ENCODE results near the gene KLRK1.
"Not testable (repeated sequence)": the region's sequence is repeated elsewhere in the genome, so short reads cannot be mapped to it uniquely, and the experiment has no call there.

KLRK1 gene

DNA sequence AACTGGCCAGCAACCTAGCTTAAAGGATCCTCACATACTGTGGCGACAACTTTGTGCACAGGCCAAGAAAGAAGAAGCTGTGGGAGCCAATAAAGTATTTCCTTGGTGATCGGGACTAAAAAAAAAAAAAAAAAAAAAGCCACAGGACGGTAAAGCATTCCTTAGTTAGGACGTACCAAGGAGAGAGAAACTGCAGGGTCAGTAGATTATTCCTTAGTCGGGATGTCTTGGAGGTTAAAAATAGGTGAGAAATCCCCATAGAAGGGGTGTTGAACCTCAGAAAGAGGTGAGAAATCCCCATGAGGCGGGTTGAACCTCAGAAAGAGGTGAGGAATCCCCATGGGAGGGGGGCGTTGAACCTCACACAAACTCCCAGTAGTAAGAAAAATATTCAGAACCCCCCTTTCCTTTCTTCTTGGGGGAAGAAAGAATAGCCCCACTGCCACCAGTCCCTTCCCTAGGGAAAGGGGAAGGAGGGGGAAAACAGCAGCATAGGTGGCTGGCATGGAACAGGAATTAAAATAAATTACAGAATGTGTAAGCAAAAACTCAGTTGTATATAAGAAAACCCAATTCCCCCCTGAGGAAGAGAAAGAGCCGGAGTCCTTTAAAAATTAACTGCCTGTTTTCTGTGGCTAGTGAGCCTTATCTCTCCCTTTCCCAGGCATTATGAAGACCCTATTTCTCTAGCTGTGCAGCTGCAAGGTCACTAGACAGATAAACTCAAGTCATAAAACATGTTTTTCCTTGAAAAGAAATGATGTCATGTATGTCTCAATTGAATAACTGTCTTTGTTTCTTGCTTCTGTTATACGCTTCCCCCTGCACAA lies 26.8 kb downstream of the KLRK1 start:
- no peak for DNase-seq

DNA sequence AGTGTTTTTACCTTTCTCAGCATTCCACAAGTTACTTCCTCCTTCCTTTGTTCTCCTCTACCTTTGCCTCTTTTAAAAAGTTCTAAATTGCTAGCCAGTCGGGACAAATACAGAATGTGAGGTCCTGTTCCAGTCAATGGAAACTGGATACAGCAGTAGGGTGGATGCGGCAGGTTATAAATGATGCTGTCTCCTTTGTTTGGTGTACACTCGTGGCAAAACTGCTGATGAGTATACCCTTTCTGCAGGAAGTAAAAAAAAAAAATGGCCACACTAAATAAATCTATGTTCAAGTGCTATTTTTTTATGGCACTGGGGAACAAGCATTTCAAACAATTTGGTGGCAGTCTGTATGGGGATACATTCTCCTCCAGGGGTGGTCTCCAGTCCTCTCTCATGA lies 27.5 kb downstream of the KLRK1 start:
- no peak for DNase-seq

DNA sequence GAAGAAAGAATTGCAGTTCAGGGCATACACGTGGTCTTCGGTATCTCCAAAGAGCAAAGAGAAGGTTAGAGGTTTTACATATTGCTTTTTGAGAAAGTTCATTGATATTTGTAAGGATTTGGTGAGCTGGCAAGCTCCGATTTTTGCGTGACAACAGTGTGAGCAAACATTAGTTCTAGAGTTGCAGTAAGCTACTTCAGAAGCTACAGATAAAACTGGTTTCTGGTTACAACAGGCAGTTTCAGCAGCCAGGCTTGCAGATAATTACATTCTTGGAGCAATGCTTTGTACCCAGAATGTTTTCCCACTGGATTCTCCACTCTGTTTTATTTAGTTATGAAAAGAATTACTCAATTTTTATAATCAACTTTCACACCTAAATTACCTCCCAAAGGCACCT lies 28.2 kb downstream of the KLRK1 start:
- no peak for DNase-seq

DNA sequence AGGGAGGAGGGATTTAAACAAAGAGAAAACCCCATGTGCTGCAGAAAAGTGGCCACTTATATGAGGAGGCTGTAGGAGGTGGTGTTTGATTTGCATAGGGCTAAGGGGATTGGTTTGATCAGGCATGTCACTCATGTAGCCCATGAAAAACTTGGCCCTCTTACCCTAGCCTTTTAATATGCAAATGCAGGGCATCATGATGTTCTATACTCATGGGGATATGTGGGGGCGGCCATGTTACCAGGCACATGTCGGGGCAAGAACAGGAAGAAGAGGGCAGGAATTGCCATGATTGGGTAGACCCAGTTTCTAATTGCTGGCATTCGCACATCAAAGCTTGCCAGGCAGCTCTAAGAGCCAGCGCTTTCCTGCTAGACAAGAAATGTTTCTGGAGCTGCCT lies 28.8 kb downstream of the KLRK1 start:
- no peak for DNase-seq

DNA sequence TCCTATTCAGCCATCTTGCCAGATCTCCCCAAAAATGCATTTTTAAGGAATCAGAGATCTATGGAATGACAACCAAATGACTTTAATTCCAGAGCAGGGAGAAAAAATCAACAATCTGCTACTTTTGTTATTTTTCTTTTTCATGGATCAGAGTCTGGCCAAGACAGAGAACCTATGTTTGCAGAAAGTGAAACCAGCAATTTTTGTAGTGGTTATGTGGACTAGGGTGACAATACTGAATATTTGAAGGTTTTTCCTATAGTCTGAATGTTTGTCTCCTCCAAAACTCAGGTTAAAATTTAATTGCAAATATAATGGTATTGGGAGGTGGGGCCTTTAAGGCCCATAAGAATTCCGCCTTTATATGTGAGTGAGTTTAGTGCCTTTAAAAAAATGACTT lies 30.9 kb downstream of the KLRK1 start:
- no peak for DNase-seq

DNA sequence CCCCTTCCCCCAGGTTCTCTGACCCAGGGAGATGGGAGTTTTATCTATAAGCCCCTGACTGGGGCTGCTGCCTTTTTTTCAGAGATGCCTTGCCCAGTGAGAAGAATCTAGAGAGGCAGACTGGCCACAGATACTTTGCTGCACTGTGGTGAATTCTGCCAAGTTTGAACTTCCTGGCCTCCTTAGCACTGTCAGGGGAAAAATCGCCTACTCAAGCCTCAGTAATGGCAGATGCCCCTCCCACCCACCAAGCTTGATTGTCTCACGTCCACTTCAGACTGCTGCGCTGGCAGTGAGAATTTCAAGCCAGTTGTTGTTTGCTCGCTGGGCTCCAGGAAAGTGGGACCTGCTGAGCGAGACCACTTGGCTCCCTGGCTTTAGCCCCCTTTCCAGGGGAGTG lies 31.7 kb downstream of the KLRK1 start:
- DNase-seq: no peak

DNA sequence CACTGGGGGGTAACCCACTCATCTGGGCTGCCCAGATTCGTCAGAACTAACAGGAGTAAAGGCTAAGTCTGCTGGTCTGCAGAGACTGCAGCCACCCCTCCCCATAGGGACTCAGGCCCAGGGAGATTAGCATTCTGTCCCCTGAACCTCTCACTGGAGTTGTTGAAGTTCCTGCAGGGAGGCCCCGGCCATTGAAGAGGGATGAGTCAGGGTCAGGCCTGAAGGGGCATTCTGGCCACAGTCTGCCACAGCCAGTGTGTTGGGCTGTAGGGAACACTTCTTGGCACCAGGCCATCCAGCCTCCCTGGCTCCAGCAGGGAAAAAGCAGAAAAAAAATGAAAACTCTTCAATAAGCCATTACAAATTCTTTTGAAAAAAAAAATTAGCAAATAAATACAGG lies 35.3 kb downstream of the KLRK1 start:
- no peak for DNase-seq

DNA sequence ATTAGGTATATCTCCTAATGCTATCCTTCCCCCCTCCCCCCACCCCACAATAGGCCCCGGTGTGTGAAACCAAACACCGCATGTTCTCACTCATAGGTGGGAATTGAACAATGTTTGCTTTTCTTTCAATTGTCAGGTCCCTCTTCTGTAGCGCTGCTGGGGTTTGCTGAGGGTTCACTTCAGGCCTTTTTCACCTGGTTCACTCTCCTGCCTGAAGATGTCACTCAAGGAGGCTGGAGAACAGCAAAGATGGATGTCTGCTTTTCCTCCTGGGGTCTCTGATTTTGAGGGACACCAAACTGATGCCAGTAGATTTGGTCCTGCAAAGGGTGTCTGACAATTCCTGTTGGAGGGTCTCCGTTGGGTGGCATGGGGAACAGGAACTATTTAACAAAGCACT lies 35.8 kb downstream of the KLRK1 start:
- no peak for DNase-seq

DNA sequence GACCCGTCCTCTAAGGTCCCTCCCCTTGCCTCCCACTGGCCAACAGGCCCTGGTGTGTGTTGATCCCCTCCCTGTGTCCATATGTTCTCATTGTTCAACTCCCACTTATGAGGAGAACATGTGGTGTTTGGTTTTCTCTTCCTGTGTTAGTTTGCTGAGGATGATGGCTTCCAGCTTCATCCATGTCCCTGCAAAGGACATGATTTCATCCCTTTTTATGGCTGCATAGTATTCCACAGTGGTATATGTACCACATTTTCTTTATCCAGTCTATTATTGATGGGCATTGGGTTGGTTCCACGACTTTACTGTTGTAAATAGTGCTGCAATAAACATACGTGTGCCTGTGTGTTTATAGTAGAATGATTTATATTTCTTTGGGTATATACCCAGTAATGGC lies 38.4 kb downstream of the KLRK1 start:
- not testable (repeated sequence) for DNase-seq

DNA sequence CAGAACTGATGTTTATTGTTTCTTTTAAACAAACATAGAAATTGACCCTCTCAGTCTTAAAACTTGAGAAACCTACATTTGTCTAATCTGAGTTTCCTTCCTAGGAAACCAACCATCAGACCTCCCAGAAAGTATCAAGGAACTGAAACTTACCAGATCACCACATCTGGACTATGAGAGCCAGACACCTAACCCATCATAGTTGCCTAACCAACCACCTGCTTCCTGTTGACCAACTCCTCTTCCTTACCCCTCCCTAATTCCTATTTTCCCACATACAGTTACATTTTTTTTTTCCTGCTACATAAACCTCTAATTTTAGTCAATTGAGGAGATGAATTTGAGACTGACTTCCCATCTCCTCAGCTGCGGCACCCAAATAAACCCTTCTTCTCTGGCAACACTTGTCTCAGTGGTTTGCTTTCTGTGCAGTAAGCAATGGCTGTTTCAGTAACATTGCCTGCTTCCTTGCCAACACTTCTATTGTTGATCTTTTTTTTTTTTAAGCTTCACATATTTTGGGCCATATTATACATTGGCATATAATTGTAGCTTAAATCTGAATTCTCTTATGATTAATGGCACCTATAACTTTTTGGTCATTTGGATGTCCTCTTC lies 47.8 kb downstream of the KLRK1 start:
- DNase-seq: no peak

DNA sequence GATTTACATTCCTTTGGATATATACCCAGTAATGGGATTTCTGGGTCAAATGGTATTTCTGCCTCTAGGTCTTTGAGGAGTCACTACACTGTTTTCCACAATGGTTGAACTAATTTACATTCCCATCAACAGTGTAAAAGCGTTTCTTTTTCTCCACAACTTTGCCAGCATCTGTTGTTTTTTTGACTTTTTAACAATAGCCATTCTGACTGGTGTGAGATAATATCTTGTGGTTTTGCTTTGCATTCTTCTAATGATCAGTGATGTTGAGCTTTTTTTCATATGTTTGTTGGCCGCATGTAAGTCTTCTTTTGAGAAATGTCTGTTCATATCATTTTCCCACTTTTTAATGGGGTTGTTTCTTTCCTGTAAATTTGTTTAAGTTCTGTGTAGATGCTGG lies 48.9 kb downstream of the KLRK1 start:
- not testable (repeated sequence) for DNase-seq

DNA sequence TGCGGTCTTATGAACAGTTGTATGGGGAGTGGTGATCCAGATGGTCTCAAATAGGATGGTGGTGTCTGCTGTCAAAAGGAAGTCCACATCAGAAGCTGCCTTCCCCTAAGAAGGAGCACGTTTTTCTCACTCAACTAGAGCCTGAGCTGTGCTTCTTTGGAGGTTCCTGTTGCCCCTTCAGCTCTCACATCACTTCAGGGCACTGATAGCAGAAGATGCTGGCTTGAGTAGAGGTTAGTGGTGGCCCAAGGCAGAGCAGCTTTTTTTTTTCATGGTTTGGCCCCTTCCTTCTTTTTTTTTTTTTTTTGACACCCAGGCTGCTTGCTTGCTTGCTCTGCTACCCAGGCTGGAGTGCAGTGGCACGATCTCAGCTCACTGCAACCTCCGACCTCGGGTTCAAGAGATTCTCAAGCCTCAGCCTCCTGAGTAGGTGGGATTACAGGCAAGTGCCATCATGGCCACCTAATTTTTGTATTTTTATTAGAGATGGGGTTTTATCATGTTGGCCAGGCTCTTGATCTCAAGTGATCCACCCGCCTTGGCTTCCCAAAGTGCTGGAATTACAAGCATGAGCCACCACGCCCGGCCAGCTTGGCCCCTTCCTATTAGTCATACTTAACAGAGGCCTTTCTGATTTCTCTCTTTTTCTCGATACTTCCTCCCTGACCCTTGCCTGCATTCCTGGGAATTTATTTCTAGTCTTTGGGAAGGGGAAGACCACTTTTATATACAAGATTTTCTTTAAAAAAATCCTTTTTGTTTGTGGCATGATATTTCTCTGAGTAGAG lies 50.6 kb downstream of the KLRK1 start:
- no peak for DNase-seq

DNA sequence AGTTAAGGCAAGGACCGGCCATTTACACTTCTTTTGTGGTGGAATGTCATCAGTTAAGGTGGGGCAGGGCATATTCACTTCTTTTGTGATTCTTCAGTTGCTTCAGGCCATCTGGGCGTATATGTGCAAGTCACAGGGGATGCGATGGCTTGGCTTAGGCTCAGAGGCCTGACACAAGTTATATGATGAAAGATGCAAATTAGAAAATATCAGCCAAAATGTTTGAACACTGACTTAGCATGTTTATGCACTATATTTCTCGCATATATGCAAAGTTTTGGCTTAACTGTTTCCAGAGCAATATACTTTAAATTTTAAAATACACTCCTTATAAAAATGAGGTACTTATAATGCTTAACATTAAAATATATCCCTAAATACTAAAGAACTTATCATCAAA lies 51.4 kb downstream of the KLRK1 start:
- not testable (repeated sequence) for DNase-seq

DNA sequence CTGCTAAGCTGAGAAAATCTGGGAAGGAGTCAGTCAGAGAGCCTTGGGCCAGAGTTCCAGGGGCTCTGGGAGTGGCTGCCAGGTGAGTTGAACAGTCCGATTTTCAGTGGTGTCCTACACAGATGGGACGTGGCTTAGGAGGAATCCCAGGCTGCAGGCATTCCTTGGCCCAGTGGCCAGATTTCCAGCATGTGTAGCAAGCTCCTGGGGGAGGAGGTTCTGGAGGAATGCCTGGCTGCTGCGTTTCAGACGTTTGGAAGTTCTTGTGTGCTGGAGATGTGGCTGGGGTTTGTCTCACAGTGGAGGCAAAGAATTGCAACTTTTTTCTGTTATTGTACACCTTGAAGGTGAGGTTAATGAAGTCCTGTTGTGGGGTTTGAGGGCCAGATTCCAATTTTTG lies 53.6 kb downstream of the KLRK1 start:
- DNase-seq: not testable (repeated sequence)

DNA sequence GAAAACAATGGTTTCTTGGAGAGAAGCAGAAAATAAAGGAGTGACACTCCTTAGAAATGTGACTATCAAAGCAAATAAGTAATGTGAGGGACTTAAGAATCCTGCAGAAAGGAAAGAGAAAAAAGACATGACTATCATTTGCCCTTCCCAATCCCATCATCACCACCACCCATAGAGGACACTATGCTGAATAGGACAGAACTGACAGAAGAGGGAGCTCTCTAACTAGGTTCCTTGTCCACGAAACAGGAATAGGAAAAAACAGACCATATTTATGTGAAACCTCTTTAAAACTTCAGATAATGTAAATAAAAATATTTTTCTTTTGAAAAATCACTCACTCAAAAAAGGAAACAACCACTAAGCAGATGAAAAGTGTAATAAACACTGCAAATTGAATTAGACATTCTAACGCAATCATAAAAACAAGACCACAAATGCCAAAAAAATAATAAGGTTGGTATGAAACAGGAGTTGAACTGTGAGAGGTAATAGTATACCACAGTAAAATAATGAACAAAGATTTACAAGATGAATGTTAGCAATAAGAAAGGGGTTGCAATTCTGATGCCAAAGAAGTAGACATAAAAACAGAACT lies 58.1 kb downstream of the KLRK1 start:
- peak in 1 of 2 donors; percentile 61 for DNase-seq

DNA sequence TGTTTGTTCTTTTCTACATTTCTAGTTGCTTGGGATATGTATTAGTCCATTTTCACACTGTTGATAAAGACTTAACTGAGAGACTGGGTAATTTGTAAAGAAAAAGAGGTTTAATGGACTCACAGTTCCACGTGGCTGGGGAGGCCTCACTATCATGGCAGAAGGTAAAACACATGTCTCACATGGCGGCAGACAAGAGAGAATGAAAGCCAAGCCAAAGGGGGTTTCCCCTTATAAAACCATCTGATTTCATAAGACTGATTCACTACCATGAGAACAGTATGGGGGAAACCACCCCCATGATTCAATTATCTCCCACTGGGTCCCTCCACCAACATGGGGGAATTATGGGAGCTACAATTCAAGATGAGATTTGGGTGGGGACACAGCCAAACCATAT lies 61.1 kb downstream of the KLRK1 start:
- DNase-seq: not testable (repeated sequence)
